EH (cell line): ENCODE measurements around the gene MYO18A.

Source experiments
- DNase-seq: peaks from one replicate; pipeline ENCODE4 v3.0.0-alpha.2; 2015; ENCODE audit warnings: low read depth

MYO18A gene

DNA sequence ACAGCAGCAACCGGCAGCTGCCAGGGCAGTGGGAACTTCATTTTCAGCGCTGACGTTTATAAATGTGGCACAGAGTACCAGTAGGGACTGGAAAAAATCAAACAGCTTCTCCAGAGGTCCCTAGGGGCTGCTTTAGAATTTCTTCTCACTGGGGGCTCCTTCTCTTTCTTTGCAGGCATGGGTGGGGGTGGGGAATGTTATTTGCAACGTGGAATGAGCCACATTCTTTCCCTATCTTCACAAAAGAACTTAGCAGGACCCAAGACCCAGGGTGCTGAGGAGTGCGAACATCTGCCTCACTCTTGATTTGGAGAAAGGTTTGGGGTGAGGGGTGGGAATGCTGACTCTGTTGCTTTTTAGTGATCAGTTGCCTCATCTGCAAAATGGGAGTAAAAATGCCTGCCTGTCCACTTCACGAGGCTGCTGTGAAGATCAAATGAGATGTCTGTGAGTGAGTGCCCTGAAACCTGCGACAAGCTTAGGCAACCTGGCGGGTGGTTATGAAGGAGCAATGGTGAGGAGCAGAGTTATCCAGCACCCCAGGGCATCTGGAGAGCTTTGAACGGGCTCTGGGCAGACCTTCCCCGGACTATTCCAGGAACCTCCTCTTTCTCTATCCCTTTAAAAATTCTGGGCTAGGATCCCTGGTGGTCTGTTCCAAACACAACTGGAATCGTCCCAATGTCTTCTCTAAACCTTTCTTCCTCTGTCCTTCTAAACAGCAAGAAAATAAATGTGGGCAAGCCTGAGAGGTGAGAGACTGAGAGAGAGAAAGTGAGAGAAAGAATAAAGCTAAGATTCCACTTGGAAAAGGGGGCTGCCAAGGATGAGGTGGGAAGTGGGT lies 148.0 kb downstream of the MYO18A start:
- no peak for DNase-seq

DNA sequence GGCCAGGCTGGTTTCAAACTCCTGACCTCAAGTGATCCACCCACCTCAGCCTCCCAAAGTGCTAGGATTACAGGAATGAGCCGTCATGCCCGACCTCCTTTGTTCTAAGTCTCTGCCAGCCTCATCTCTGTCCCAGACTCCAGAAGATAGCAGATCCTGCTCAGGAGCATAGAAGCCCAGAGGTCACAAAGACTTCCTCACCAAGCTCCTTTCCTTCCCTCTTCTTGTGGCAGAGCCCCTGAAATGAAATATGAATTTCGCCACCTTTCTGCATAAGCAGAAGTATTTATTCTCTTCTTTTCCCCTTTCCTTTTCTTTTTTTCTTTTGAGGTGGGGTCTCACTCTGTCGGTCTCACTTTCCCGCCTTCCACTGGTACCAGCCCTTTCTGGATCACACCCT lies 148.7 kb downstream of the MYO18A start:
- no peak for DNase-seq

DNA sequence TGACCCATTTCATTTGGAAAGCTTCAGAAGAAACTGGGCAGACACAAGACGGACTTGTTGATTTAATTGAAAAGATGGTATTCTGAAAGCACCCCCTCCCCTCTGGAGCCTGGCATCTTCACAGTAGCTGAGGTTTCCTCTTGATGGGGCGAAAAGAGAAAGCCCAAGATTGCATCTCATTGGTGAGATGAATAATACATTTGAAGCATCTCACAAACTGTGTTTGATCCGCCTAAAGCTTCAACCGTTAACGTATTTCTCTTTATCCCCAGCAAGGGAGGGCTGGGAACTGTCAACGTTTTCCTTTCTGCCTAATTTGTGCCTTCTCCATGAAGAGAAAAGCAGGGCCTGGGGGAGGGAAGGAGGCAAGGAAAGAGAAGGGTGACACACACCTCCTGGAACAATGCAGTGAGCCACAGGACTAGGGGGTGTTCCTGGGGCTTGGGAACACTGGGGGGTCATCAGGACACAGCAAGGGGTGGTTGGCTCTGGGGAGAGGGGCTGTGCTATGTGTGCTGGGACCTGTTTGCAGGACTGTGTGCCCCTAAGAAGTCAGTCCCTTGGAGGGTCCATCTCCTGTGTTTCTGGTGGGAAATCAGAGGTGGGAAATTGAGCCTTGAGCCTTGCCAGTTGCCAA lies 155.8 kb downstream of the MYO18A start:
- no peak for DNase-seq

DNA sequence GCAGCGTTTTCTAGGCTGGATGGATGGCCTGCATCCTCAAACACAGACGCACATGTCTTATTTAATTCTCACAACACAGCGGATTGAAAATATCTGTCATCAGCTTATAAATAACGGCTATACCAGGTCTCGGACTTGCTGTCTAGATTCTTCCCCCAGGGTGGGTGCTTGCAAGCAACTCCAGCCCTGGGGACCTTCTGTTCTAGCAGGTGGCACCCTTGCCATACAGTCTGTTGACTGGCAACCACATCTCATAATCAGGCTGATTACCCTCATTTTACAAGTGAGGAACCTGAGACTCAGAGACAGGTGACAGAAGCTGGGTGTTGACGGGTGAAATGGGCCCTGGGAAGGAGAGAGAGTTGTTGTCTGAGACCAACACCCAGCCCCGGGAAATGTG lies 158.1 kb downstream of the MYO18A start:
- no peak for DNase-seq

DNA sequence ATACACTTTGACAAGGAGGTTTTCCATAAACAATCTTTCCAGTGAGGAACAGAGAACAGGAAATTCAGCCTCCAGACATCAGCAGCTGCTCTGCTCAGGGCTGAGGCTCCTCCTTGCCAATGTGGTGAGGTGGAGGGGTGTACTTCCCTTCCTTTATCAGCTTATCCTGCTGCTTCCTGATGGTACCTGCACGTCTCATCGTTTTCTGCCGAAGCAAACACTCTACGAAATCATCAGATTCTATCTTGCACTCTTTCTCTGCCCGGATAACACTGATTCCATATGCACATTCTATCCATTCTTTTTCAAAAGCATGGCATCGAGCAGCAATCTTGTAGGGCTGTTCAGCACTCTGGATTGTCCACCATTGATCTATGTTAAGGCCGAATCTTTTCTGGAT lies 159.0 kb downstream of the MYO18A start:
- DNase-seq: no peak
